Measurements from ENCODE around the gene POU6F1.

The POU6F1 gene

DNA sequence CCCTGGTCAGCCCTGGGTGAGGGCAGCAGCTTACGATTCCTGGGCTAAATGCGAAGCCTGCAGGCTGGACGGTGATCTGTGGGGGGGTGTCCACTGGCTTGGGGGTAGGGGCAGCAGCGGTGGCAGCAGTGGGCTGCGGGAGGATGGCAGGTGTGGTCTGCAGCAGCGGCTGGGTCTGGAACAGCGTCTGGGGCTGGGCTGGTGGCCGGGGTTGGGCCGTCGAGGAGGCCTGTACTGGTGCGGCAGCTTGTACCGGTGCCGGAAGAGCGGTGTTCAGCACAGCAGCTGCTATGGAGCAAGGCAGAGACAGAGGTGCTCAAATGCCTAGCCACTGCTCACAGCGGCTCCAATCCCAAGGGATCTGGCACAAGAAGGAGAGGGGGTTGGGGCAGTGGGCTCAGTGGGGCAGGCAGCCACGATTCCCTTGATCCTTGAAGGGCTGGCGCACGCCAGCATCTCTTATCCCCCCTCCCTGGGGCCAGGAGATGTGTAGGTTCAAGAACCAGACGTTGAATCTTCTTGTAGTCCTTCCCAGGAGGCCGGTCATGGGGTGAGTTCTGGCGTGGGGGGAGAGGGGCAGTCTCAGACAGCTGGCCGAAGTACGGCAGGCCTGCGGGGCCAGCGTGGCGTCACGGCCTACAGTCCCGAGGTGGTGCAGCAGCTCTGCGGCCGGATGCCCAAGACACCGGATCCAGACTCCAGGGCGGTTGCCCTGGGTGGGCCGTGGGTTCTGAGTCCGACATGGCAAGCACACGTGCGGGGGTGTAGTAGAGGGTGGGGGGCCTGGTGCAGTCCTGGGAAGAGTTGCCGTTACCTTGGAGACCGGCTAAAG, 19.9 kb downstream of the POU6F1 start:
- no peak for DNase-seq

DNA sequence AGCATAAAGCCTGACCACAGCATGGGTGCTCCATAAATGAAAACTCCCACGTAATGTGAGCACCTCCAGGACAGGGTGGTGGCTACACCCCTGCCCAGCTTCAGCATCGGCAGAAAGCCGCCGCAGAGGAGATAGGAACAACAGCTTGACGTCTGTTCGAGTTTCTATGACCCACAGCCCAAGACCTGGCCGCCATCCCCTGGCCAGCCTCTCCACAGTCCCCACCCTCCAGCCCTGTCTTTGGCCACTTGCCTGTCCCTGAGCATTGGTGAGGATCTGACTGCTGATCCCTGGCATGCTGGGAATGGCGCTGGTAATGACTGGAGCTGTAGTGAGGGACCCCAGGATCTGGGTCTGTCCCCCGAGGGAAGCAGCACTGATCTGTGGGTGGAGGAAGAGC, 21.3 kb downstream of the POU6F1 start:
- no peak for DNase-seq

DNA sequence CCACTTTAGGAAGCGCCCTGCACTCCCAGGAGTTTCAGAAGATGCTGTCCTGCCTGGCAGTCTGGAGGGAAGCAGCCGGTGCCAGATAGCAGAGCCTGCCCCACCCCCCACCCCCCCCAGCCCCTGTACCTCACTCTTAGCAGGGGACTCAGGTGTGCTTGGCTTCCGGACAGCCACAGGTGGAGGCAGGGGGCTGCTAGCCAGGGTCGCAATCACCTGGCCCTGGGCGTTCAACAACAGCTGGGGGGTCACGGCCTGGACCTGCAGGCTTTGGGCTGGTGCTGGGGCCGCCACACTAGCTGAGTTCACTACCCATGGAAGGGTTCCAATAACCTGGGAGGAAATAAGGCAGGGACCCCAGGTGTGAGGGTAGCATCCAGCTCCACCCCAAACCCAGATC, 22.0 kb downstream of the POU6F1 start:
- no peak for DNase-seq

DNA sequence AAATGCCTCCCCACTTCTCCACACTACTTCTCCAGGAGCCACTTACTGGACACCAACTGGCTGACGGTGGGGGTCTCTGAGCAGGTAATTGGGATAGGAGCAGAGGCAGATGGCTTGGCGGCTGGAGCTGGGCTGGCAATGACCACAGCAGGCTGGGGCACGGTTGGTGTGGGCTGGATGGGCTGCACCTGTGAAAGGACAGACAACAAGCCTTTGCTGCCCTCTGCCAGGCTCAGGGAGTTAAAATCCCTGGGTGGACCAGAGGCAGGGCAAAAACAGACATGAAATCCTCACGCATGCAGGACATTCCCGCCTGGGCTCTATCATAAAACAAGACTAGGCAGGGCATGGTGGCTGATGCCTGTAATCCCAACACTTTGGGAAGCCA, 25.6 kb downstream of the POU6F1 start:
- DNase-seq: no peak

DNA sequence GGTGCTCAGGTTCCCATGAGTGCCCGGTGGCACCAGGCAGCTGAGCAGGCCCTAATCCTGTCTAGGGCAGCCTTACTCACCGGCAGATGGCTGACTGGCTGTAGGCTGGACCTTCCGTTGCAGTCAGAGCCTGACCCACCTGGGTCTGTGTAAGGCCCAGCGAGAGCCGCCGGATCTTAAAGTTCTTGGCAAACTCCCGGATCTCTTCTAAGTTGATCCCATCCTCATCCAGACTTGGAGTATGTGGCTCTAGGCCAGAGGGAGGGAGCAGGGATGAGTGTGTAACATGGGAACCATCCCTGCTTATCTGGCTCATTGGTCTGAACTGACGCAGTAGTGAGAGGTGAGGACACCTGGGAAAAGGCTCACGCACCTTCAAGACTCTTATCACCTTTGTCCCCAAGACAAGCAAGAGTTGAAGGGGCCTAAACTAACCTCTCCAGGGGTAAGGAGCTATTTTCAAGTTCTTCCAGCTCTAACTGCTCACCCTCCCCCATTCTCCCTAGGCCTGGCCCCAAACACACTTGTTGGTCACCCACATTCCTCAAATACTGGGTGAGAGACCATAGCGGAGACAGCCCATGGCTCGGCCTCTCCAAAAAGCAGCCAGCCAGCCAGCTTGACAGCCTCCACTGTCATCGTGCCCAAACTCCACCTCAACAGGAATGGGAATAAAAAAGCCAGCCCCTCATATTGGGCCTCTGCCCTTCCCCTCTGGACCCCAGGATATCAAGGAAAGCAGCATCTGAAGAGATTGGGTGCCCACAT, 26.2 kb downstream of the POU6F1 start:
- DNase-seq: no peak

DNA sequence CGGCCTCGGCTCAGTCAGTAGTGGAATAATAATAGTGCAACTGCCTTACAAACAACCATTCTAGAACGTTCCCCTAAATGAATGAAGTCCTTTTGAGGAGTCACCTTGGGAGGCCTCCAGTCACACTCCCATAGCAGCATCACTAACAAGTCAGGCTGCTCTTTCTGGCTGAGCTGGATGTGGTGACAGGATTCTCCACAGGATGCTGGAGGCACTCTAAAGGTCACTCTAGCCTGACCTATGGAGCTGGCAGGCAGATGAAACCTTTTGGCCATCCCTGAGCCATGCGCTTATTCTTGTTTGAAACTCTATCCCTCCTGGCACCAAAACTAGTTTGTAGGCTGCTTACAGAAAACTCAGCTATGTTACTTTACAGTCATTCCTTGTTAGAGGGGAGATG, 27.0 kb downstream of the POU6F1 start:
- no peak for DNase-seq

DNA sequence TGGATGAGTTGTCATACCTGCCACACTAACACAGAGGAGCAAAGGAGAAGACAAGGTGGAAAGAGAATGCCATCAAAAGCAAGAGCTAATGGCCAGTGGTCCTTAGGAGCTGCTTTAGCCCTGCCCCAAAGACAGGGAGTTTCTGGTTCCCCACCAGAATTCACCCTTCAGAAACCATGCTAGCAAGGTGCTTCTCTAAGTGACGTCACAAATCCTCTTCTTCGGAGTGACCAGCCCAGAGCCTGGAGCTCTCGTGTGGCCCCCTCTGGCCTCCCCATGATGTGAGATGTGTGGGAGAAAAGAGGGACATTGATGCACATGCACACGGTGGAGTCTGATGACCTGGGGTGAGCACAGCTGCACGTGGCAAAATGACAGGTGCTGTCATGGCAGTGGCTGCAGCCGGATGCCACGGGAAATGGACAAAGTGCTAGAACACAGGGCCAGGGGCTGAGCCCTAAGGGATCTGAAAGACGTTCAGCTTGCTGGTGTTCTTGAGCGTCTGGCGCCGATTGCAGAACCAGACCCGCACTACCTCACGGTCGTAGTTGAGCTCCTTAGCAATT, 28.0 kb downstream of the POU6F1 start:
- no peak for DNase-seq

DNA sequence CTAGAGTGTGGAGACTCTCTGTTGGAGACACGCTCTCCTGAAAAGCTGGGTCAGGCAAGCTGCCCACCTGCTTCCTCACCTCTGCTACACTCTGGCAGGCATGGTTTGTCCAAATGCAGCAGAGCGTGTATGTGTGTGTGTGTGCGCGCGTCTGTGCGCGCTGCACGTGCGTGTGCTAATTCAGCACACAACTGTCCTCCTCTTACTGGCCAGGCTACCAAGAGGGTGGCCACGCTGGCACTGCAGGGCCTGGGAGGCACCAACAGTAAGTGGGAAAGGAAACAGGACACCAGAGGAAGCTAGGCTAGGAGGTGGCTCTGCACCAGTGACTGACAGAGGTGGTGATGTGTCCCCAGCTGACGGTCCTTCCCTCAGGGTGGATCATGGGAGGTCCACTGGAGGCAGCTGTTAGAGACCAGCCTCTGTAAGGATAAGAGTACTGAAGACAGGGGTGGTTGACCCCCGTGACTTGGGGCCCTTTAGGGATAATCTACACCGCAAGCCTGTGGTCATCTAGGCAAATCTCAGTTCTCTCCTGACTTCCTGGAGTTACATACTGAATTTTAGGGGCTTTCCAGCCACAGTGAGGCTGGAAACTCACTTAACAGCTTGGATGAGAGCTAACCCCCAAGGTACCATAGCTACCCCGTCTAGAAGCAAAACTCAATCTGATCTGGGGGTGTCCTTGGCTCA, 29.4 kb downstream of the POU6F1 start:
- no peak for DNase-seq

DNA sequence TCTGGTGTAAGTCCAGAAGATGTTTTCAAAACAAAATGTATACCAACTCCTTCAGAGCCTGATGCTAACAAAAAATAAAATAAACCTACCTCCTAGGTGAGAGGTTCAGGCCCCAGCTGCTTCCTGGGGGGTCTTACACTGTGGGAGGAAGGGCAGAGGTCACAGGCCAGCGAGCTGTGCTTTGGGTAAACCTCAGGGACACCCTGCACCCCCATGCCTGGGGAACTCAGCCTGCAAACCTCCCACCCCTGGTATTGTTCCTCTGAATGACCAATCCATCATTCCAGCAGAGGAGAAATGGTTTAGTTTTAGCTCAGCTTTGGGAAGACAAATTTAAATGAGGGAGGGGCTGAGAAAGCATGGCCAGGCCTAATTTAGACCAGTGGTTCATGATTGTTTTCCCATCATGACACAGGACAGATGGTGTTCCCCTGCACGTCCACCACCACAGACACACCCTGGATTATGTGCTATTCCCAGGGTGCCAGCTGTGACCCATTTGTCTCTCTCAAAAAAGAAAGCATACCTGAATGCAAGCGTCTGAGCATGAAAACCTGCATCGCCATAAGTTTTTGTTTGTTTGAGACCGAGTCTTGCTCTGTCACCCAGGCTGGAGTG, 30.4 kb downstream of the POU6F1 start:
- no peak for DNase-seq

DNA sequence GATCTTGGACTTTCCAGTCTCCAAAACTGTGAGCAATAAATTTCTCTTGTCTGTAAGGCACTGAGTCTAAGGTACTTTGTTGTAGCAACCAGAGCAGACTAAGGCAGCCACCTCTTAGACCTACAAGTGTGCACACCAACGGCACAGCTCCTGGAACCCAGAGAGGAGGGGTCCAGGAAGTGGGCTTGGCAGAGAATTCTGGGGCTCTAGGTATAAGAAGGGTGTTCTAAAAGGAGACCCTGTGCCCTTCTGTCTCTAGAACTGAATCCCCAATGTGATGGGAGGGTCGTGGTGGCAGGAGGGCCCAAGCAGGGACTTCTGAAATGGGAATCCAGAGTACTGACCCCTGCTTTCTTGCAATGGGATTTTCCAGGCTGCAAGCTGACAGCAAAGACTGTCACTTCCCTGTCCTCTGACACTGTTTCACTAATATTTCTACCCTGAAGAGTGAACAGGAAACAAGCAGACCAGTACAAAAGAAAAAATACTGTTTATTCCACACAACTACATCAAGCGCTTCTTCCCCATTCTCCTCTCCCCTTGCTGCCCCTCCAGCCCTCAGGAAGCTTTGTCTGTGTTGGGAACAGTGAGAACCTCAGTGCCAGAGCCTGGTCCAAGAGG, 31.3 kb downstream of the POU6F1 start:
- no peak for DNase-seq

DNA sequence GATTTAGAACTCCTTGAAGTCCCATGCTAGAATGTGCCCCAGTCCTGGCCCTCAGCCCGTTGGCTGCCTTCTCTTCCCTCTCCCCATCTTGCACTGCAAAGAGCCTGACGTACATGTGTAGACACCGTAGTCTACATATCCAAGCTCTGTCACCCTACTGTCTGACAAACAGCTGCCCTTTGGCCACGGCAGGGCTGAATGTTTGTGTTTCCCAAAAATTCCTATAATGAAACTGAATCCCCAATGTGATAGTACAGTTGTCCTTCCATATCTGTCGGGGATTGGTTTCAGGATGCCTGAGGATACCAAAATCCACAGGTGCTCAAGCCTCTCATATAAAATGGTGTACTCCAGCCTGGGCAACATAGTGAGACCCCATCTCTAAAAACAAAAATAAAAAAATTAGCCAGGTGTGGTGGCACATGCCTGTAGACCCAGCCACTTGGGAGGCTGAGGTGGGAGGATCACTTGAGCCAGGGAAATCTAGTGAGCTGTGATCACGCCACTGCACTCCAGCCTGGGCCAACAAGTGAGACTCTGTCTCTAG, 32.6 kb downstream of the POU6F1 start:
- no peak for DNase-seq

DNA sequence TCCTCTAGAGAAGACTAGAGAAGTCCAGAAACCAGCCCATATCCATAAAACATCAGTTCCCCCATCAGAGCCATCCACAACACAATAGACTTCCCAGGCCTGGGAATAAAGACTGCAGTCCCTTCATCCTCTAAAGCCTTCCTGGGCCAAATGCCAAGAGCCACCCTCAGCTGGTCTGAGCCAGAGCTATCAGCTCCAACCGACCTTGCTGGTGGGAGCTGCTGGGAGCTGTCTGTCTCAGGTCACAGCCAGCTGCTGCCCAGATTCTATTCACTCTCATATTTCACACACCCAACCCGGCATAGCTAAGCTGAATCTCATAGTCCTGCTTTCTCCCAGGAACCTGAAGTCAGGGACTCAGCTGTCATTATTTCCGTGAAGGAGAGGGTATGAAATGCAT, 34.0 kb downstream of the POU6F1 start:
- DNase-seq: no peak

DNA sequence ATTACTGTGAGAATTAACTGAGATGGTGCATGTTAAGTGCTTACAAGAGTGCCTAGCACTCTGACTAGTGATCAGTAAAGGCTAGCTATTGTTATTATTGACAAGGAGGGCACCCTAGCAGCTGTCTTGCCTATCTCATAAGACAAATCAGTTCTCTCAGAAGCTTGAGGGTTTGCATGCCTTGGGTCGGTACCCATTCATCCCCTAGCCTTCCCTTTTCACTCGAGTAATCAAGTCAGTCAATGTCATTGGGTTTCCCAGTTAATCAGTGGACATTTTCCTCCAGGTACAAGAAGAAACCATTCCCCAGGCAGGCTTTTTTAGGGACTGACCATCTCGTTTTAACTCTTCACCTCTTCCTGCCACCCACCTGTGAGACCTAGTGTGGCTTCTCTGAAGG, 34.5 kb downstream of the POU6F1 start:
- DNase-seq: no peak

DNA sequence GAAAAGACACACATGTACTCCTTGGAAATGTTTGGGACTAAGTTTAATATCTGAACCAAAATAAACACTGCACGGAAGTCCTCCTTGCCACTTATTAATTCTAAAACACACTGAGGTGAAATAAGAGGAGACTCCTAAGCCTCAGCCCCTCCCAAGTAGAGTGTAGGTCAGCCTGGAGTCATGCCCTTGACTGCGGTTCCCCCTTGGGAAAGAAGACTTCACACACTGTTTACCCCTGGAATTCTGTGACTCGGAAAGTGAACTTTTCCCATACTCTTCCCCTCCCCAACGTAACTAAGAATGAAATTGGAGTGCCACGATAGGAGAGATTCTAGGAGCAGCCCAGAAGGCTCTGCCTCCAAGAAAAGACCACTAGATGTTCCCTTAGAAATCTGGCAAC, 36.3 kb downstream of the POU6F1 start:
- DNase-seq: no peak

DNA sequence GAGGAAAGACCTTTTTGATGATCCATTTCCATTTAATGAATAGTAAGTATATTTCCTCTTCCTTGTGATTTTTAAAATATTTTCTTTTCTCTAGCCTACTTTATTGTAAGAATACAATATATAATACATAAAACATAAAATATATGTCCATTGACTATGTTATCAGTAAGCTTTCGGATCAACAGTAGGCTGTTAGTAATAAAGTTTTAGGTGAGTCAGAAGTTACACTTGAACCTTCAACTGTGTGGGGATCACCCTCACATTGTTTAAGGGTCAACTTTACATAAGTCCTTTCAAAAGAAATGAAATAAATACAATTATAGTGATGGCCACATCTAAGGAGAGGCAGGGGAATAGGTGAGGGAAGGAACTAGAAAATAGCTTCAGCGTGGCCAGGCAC, 40.0 kb downstream of the POU6F1 start:
- DNase-seq: no peak

DNA sequence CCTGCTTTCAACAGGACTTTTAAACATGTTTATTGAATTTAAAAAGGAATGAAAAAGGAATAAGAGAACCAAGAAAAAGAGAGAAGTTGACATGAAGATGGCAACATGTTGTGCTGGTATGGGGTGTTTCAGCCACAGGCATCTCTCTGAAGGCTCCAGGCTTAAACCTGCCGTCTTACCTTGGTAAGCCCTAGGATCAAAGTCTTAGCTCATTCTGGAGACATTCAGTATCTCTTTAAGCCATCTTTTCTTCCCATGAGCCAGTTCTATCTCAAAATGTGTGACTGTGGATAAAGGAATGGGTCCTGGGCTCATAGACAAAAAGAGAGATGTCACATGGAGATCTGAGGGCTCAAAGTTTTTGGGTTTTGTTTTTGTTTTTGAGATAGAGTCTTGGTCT, 43.4 kb downstream of the POU6F1 start:
- DNase-seq: no peak

DNA sequence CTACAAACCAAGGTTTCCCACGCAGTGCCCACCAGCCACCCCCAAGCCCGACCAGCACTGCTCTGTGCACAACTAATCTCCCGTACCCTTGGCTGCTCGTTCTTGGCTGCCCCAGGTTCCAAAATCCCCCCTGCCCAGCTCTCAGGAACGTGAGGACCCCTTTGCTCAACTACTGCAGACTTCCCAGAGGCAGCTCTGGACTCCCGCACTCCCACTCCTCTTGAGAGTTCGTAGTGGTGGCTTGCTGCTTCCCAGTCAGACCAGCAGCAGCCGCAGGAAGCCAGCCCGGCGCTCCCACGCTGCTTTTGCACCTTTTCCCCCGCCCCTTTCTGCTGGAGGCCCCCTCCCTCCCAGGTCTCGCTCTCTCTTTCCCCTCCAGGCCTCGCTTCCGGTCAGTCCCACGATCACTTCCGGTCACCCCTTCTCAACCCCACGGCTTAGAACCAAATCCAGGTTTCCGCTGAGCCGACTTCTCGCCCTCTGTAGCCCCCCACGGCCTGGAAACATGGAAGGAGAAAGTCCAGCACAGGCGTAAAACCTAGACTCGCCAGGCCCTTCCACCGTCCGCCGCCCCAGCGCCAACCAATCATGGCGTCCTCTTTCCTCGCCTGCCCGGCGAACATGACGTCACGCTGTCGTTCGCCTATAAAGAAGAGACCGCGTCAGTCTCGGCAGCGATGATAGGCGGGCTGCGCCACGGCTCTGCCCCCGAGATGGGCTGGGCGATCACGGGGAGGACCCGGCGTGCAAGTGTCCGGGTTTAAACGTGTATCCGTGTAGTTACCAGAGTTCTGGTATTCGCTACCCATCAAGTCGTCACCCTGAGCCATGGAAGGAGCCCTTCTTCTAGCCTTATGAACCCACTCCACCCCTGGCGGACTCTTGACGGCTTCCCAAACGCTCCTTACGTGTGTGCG, 45.1 kb downstream of the POU6F1 start, which contains the start of gene TFCP2:
Gene TFCP2 (minus strand): TSS at position 621 of the 917 bp plus-strand sequence. CDS start 713 bp downstream, outside the sequence.
- DNase-seq: peak; percentile 94 to 95

DNA sequence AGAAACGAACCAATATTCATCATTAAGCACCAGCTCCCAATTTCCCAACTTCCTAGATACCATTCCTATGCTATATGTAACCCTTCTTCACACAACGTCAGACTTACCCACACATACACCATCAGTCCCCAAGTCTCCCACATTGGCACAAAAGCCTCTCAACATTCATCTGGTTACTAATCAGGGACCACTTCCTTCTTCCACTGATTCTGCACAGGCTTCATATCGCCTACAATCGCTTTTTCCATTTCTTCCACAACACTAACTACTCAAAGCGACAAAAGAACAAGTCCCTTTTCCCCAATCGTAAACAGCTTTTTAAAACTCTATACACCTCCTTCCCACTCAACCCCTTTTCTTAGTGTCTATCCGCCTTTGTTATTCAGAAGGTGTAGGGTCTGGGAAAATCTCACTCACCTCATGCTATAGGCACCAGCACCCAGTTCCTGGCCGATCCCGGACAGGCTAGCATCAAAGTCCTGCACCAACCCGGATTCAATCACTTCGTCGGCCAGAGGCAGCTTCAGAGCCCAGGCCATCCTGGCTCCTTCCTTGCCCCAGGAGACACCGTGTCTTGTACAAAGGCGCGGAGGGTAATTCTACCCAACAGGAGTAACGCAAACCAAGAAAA, 45.9 kb downstream of the POU6F1 start:
- DNase-seq: no peak

DNA sequence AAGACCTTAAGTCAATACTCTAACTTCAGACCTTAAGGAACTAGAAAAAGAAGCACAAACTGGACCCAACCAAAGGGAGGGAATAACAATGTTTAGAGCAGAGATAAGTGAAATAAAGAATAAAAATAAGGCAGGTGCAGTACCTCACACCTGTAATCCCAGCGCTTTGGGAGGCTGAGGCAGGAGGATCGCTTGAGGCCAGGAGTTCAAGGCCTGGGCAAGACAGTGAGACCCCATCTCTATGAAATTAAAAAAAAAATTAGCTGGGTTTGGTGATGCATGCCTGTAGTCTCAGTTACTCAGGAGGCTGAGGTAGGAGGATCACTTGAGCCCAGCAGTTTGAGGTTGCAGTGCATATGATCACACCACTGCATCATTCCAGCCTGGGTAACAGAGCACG, 54.1 kb downstream of the POU6F1 start:
- no peak for DNase-seq

DNA sequence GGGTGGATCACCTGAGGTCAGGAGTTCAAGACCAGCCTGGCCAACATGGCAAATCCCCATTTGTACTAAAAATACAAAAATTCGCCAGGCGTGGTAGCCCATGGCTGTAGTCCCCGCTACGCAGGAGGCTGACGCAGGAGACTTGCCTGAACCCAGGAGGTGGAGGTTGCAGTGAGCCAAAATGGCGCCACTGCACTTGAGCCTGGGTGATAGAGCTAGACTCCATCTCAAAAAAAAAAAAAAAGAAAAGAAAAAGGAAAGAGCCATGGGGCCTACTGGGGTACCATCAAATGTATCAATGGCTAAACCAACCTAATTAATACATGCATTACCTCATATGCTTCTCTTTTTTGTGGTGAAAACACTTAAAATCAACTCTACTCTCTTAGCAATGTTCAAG, 55.6 kb downstream of the POU6F1 start:
- DNase-seq: no peak
